Astrocyte (in vitro differentiated cells and primary cell): ENCODE data around the gene SOX2.

Experiments
- EZH2 ChIP-seq: IDR thresholded peaks from 2 replicates; pipeline ENCODE4 v1.6.1; 2012; ENCODE audit warnings: mild to moderate bottlenecking, low read length, inconsistent platforms; ENCODE audit not compliant: insufficient read depth
- TF ChIP-seq, protein P1 (sequence below): IDR thresholded peaks from 2 replicates; pipeline ENCODE4 v1.5.1; 2011; ENCODE audit warnings: low read depth, mild to moderate bottlenecking, inconsistent platforms, low read length, moderate library complexity; ENCODE audit not compliant: insufficient read depth

DNA sequence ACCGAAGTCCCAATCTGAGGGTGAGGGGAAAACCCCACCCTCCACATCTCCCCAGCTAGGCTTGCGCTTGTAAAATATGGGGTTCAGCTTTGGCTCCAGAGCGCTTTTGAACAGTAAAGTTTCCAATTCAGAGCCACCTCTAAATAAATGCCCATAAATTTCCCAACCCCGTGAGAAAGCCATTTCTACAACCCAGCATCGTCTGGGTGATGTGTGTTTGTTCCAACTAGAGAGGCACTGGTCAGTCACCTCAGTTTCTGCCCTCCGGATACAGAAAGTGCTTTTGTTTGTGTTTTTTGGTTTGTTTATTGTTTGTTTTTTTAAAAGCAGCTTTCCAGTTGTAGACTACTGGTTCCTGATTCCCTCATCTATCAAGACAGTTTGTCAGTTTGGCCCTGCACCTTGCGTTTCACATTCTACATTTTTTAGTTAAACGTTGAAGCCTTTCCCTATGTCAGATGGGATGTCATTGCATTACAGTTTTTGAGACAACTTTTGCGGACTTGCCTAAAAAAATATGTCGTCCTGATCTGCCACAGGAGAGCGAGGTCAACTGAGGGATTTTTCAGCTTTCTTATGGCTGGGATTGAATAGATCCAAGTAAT, 15.0 kb upstream of the SOX2 start:
- TF ChIP-seq, protein P1, sequence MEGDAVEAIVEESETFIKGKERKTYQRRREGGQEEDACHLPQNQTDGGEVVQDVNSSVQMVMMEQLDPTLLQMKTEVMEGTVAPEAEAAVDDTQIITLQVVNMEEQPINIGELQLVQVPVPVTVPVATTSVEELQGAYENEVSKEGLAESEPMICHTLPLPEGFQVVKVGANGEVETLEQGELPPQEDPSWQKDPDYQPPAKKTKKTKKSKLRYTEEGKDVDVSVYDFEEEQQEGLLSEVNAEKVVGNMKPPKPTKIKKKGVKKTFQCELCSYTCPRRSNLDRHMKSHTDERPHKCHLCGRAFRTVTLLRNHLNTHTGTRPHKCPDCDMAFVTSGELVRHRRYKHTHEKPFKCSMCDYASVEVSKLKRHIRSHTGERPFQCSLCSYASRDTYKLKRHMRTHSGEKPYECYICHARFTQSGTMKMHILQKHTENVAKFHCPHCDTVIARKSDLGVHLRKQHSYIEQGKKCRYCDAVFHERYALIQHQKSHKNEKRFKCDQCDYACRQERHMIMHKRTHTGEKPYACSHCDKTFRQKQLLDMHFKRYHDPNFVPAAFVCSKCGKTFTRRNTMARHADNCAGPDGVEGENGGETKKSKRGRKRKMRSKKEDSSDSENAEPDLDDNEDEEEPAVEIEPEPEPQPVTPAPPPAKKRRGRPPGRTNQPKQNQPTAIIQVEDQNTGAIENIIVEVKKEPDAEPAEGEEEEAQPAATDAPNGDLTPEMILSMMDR = no peak
- TF ChIP-seq EZH2 = peak; percentile 20
